CD4-positive, alpha-beta T cell treated with Interleukin-4 for 4 hours (primary cell): ENCODE measurements around the gene DHTKD1.
"Not testable (repeated sequence)": the region's sequence is repeated elsewhere in the genome, so short reads cannot be mapped to it uniquely, and the experiment has no call there.

ENCODE experiments used
- DNase-seq: peaks from one replicate; pipeline ENCODE4 v3.0.0-alpha.2; 2020

The DHTKD1 gene

DNA sequence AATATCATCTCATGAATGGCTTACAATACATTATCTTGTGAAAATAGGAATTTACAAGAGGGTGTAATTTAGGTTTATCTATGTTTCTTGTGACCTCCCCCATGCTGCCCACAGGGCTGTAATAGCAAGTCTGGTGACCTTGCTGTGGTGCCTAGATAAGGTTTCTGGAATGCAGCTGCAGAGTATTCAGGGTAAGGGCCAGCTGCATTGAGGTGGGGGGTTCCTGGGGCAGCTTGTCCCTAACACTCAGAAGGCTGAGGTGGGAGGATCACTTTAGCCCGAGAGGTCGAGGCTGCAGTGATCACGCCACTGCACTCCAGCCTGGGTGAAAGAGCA lies 5.3 kb upstream of the DHTKD1 start:
- no peak for DNase-seq

GRCh38 chr10:12067336-12067735 lies 1.4 kb upstream of the DHTKD1 start:
- DNase-seq: no peak

- not testable (repeated sequence) for DNase-seq
These were observed 2.7 kb downstream of the DHTKD1 start for GRCh38 chr10:12071441-12071840.

DNA sequence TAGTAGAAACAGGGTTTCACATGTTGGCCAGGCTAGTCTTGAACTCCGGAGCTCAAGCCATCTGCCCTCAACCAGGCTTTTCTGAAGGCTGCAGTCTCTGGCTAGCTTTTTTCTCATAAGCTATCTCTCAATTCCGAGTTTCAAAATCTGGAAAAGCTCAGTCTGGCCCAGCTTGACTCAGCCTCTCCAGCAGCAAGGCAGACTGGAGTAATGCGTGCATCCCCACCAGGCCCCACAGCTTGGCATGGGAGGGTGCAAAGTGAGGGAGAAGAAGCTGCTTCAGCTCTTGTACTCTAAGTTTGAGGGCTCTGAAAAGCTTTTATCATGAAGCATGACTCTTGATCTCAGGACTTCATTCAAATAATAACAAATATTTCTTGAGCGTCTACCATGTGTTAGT lies 4.8 kb downstream of the DHTKD1 start:
- DNase-seq: no peak

DNA sequence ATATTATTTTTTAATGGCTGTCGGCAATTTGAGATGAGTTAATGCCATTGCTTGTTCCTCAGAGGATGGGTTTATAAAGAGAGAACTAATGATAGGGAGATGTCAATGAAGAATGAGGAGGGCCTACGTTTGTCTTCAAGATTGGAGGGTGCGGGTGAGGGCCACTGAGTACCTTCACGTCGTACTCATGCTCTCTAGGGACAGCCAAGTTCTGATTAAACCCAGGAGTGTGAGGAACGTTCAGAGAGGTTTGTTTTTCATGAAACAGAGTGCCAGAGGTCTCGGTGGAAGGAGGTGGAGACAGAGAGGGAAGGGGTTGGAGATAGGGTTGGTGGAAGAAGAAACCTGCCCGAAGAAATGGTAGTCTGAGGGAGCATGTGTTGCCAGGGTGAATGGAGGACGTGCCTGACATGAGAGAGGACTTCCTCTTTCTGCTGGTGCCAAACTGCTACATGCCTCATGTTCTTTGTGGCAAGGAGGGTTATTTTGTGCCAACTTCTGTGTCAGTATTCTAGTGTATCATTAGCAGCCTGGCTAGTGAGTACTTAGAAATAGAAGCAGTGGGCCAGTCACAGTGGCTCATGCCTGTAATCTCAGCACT lies 8.9 kb downstream of the DHTKD1 start:
- DNase-seq: no peak

- DNase-seq: no peak
These were observed 12.7 kb downstream of the DHTKD1 start for GRCh38 chr10:12081470-12081869.

GRCh38 chr10:12081879-12082557 lies 13.3 kb downstream of the DHTKD1 start:
- no peak for DNase-seq

GRCh38 chr10:12088919-12089318 lies 20.2 kb downstream of the DHTKD1 start:
- DNase-seq: no peak

DNA sequence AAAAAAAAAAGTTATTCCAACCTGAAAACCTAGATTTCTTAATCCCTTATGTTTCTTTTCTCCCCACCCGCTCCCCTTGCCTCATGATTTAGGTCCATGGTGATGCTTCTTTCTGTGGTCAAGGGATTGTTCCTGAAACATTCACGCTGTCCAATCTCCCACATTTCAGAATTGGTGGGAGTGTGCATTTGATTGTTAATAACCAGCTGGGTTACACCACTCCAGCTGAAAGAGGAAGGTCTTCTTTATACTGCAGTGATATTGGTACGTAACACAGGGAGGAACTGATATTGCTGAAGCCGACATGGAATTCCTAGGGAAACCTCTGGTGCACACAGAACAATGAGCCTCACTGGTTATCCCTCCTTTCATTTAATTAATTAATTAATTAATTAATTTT lies 22.7 kb downstream of the DHTKD1 start:
- DNase-seq: no peak

DNA sequence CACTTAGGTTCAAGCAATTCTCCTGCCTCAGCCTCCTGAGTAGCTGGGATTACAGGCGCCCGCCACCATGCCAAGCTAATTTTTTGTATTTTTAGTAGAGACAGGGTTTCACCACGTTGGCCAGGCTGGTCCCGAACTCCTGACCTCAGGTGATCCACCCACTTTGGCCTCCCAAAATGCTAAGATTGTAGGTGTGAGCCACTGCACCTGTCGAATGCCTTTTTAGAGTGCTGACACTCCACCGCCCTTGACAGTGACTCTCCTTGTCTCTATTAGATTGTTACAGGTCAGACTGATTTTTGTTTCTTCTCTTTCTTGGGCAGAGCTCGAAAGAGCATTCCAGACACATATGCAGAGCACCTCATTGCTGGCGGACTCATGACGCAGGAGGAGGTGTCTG lies 28.6 kb downstream of the DHTKD1 start:
- DNase-seq: not testable (repeated sequence)

DNA sequence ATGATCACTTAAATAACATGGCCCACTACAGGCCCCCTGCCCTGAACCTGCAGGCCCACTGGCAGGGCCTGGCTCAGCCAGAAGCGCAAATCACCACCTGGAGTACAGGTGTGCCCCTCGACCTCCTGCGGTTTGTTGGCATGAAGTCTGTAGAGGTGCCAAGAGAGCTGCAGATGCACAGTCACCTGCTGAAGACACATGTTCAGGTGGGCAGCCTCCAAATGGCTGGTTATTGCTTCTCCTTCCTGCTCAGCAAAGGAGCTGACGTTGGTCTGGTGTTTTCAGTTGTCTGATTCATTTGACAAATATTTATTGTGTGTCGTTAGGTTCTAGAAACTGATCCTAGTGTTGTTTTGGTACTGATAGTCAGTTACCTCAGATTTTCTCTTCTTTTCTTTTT lies 29.0 kb downstream of the DHTKD1 start:
- no peak for DNase-seq

- DNase-seq: no peak
These were observed 30.2 kb downstream of the DHTKD1 start for GRCh38 chr10:12098966-12099365.

GRCh38 chr10:12103802-12104201 lies 35.0 kb downstream of the DHTKD1 start:
- DNase-seq: no peak

DNA sequence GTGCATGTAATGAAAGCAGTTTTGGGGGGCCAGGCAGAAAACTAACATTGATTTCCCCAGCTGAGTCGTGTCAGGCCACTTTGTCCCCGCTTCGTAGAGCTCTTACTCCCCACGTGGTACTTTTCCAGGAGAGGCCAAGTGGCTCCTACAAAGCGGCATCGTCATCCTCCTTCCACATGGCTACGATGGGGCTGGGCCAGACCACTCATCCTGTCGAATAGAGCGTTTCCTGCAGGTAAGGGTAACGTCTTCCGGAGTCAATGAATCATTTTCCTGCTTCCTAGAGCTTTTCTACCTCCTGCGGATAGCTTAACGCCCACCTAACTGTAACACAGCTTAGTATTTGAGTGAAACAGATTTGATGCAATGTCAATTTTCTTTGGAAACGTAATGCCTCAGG lies 39.0 kb downstream of the DHTKD1 start:
- no peak for DNase-seq

DNA sequence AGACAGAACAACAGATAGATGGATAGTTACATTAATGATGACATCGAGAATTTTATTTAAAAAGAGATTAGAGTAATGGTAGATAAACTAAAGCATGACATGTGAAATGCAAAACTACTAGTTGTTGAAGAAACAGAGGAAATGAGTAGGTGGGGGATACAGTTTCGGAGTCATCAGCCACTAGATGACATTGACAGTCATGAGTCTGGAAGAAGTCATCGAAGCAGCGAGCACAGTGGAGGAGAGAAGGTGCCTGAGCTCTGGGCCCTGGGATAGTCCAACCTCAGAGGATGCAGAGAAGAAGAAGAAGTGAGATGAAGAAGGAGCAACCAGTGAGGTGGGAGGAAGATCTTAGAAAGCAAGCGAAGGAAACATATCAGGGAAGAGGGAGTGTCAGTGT lies 40.5 kb downstream of the DHTKD1 start:
- DNase-seq: no peak

- DNase-seq: no peak
These were observed 42.8 kb downstream of the DHTKD1 start for GRCh38 chr10:12111528-12111927.

DNA sequence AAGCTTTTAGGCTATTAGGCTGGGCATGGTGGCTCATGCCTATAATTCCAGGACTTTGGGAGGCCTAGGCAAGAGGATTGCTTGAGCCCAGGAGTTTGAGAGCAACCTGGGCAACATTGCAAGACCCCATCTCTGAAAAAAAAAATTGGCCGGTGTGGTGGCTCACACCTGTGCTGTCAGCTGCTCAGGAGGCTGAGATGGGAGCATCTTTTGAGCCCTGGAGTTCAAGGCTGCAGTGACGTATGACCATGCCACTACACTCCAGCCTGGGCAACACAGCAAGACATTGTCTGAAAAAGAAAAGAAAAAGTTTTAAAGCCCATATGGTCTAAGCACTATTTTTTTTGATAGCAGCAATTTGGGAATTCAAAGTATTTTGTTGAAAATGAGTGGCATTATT lies 44.9 kb downstream of the DHTKD1 start:
- no peak for DNase-seq

- DNase-seq: no peak
These were observed 52.9 kb downstream of the DHTKD1 start for GRCh38 chr10:12121673-12122072.

GRCh38 chr10:12129222-12130111 lies 60.7 kb downstream of the DHTKD1 start, which contains the start of gene SEC61A2:
TSS of gene SEC61A2 (plus strand) at chr10:12129677. CDS start at chr10:12129788, 111 bp downstream.
- peak; percentile 94 for DNase-seq

DNA sequence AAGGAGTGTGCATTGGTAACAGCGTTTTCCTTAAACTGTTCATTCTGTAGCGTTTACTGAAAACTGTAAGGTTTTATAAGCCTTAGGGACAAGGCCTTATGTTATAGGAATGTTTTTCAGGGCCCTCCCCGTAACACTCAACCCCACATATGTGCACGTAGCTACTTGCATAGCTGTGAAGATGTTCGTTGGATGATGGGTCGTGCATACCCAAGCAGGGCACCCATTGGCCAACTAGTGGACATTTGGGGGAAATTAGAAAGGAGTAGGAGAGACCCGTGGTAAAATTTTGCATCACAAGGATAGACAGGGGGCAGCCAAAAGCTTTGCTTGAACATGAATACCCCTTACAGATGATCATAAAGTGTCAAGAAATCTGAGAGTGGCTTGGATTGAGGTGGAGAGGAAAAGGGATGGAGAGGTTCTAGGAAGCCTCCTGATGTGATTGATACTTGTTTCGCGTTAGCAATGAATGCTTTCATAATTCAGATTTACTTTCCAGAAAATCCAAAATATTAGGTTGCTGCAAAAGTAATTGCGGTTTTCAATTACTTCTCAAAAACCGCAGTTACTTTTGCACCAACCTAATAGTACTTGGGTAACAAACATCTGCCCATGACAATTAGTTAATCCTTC lies 61.6 kb downstream of the DHTKD1 start:
- peak; percentile 57 for DNase-seq

- DNase-seq: no peak
These were observed 66.9 kb downstream of the DHTKD1 start for GRCh38 chr10:12135631-12136030.

- DNase-seq: no peak
These were observed 71.3 kb downstream of the DHTKD1 start for GRCh38 chr10:12140038-12140437.

- no peak for DNase-seq
These were observed 75.8 kb downstream of the DHTKD1 start for GRCh38 chr10:12144538-12144937.
